Lower lobe of right lung (tissue), 2 donors: ENCODE results near the gene TSGA10IP. TPM values are rescaled to one million over a fixed set of nuclear protein-coding genes. Genes with fewer than 3 reads are reported as not detected.

Experiments
- ATAC-seq, 2 donors: fragments of 200-7000 bp; cut with Tn5 transposase; one replicate each; pipeline ENCODE4 v1.9.1; 2020 to 2022; ENCODE audit warnings: mild to moderate bottlenecking in 2 of 2, moderate library complexity in 2 of 2
- DNase-seq: peaks from one replicate; pipeline ENCODE4 v3.0.0-alpha.2; 2020
- H3K27ac ChIP-seq: fragments of 200-600 bp; one replicate; pipeline ENCODE4 v1.8.0; 2022
- H3K27me3 ChIP-seq: fragments of 200-600 bp; one replicate; pipeline ENCODE4 v1.8.0; 2022; ENCODE audit warnings: low read depth
- H3K36me3 ChIP-seq: fragments of 200-600 bp; one replicate; pipeline ENCODE4 v1.8.0; 2022; ENCODE audit warnings: mild to moderate bottlenecking
- H3K4me1 ChIP-seq: fragments of 200-600 bp; one replicate; pipeline ENCODE4 v1.8.0; 2022
- H3K4me3 ChIP-seq: fragments of 200-600 bp; one replicate; pipeline ENCODE4 v1.8.0; 2022; ENCODE audit warnings: mild to moderate bottlenecking
- H3K9me3 ChIP-seq: fragments of 200-600 bp; one replicate; pipeline ENCODE4 v1.8.0; 2022
- intact Hi-C: fragments of 100-400 bp; cut with DNase I; formaldehyde crosslinking; loops from one replicate; pipeline ENCODE4 v1.11.0; 2022
- total RNA-seq: library from RNA; stranded (reverse); fragmentation: NEBNext Ultra II Directional; extraction: Animal tissue kit (Norgen Biotek cat#: 25700); gene quantifications from one replicate; pipeline ENCODE4 v1.2.1, GENCODE V29; 2021
- TF ChIP-seq, protein P1 (sequence below): fragments of 200-600 bp; IDR thresholded peaks from one replicate; pipeline ENCODE4 v1.8.0; 2022; ENCODE audit warnings: antibody characterized with exemption, mild to moderate bottlenecking
- donor health status: DM: no; HTN: yes; CAD: no; lungs with severe emphysema.

TSGA10IP gene
- total RNA-seq, 1 donor from 2014 or later = not detected

DNA sequence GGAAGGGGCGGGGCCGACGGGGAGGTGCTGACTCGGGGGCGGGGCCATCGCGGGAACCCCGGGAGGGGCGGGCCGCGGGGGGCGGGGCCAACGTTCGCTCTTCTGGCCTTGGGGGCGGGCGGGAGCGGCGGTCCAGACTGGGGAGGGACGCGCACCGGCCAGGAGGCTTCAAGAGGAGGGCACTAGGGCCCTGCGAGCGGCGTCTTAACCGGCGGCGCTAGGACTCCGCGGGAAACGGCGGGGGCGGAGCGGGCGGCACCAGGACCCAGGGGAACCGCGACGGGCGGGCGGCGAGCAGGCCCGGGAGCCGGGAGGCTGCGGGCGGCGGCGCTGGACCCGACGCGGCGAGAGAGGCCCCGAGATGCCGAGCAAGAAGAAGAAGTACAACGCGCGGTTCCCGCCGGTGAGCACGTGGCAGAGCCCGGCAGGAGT is 26.1 kb upstream of the TSGA10IP start, which contains the start of gene DRAP1:
TSS of gene DRAP1 (plus strand) at position 286 of the 432 bp plus-strand sequence. CDS start at position 362, 76 bp downstream.
- H3K4me1 ChIP-seq = peaks cover 51% of the 10 kb centered on the region
- peak within 1 kb of the TSS; percentile 97 for H3K27ac ChIP-seq
- H3K4me3 ChIP-seq = peak within 1 kb of the TSS; percentile 99
- H3K27me3 ChIP-seq = no peaks in the 10 kb centered on the region
- TF ChIP-seq, protein P1, sequence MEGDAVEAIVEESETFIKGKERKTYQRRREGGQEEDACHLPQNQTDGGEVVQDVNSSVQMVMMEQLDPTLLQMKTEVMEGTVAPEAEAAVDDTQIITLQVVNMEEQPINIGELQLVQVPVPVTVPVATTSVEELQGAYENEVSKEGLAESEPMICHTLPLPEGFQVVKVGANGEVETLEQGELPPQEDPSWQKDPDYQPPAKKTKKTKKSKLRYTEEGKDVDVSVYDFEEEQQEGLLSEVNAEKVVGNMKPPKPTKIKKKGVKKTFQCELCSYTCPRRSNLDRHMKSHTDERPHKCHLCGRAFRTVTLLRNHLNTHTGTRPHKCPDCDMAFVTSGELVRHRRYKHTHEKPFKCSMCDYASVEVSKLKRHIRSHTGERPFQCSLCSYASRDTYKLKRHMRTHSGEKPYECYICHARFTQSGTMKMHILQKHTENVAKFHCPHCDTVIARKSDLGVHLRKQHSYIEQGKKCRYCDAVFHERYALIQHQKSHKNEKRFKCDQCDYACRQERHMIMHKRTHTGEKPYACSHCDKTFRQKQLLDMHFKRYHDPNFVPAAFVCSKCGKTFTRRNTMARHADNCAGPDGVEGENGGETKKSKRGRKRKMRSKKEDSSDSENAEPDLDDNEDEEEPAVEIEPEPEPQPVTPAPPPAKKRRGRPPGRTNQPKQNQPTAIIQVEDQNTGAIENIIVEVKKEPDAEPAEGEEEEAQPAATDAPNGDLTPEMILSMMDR = peak; percentile 11
- ATAC-seq = peak; percentile 94 to 96
- H3K9me3 ChIP-seq = no peaks in the 10 kb centered on the region
- DNase-seq = peak; percentile 100
- H3K36me3 ChIP-seq = peaks cover 28% of the 10 kb centered on the region
- intact Hi-C loops = no loop called here

DNA sequence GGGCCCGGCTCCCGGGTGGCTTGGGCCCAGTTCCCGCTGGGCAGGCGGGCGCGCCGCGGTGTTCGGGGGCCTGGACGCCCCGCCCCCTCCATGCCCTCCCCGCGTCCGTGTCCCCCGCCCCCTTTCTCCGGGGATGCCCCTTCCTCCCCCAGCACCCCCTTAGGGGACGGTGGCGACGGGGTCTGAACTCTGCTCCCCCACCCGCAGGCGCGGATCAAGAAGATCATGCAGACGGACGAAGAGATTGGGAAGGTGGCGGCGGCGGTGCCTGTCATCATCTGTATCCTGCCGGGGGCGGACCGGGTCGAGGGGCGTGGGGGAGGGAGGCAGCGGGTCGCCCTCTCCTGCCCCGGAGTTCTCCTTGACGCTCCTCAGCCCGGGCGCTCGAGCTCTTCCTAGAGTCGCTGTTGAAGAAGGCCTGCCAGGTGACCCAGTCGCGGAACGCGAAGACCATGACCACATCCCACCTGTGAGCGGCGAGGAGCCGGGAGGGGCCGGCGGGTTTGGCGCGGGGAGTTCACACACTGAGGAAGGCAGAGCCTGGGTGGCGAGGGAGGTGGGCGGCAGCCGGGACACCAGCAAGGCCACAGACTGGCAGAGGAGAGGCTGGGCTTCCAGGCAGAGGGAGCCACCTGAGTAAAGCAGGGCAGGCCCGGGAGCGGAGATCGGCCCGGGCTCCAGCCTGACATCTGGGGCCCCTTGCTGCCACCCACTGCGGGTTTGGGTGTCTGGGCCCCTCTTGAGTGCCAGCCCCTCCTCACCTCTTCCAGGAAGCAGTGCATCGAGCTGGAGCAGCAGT is 25.5 kb upstream of the TSGA10IP start:
- peaks cover 28% of the 10 kb centered on the region for H3K36me3 ChIP-seq
- H3K4me1 ChIP-seq = peaks cover 48% of the 10 kb centered on the region
- intact Hi-C loops = no loop called here
- TF ChIP-seq, protein P1 = no peak
- peak overlapping the region; percentile 88 for H3K27ac ChIP-seq
- H3K27me3 ChIP-seq = no peaks in the 10 kb centered on the region
- DNase-seq = peak; percentile 77
- peak overlapping the region; percentile 99 for H3K4me3 ChIP-seq
- ATAC-seq = peak; percentile 46 to 59
- H3K9me3 ChIP-seq = no peaks in the 10 kb centered on the region

DNA sequence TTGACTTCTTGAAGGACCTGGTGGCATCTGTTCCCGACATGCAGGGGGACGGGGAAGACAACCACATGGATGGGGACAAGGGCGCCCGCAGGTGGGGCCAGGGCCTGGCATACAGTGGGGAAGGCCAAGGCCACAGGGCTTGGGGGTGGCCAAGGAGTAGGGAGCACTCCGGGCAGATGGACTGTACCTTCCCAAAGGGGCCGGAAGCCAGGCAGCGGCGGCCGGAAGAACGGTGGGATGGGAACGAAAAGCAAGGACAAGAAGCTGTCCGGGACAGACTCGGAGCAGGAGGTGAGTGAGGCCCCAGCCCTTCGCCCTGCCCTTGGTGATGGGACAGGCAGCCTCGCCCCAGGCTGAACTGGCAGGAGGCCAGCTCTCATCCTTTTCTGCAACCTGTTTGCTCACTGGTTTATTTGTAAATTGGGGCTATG is 24.9 kb upstream of the TSGA10IP start:
- intact Hi-C loops = no loop called here
- peak overlapping the region; percentile 99 for H3K4me3 ChIP-seq
- DNase-seq (no peak), ATAC-seq (no peak)
- no peaks in the 10 kb centered on the region for H3K9me3 ChIP-seq
- peaks cover 42% of the 10 kb centered on the region for H3K4me1 ChIP-seq
- peaks cover 28% of the 10 kb centered on the region for H3K36me3 ChIP-seq
- TF ChIP-seq, protein P1 = no peak
- H3K27me3 ChIP-seq = no peaks in the 10 kb centered on the region
- peak overlapping the region; percentile 88 for H3K27ac ChIP-seq

DNA sequence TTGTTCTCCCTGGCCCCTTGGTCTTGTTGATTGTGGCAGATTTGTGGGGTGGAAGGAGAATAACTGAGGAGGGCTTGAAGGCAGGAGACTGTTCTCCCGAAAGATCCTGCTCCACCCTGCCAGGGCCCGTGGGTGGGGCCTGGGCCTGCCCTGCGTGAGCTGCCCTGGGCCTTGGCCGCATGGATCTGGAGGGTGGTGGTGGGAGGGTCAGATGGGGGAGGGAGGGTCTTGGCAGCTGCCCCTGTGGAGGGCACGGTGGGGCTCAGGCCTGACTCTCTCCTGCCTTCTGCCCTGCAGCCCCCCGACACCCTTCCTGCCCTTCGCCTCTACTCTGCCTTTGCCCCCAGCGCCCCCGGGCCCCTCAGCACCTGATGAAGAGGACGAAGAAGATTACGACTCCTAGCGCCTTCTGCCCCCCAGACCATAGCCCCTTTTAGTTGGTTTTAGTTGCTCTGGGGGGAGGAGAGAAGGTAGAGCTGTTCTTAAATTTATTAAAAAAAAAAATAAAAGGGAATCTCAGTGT is 24.2 kb upstream of the TSGA10IP start:
- DNase-seq (no peak), ATAC-seq (no peak)
- H3K9me3 ChIP-seq = no peaks in the 10 kb centered on the region
- intact Hi-C loops = no loop called here
- H3K27ac ChIP-seq = no peak overlapping the region
- H3K4me3 ChIP-seq = peak overlapping the region; percentile 99
- peaks cover 35% of the 10 kb centered on the region for H3K4me1 ChIP-seq
- TF ChIP-seq, protein P1 = no peak
- H3K36me3 ChIP-seq = peaks cover 28% of the 10 kb centered on the region
- no peaks in the 10 kb centered on the region for H3K27me3 ChIP-seq

DNA sequence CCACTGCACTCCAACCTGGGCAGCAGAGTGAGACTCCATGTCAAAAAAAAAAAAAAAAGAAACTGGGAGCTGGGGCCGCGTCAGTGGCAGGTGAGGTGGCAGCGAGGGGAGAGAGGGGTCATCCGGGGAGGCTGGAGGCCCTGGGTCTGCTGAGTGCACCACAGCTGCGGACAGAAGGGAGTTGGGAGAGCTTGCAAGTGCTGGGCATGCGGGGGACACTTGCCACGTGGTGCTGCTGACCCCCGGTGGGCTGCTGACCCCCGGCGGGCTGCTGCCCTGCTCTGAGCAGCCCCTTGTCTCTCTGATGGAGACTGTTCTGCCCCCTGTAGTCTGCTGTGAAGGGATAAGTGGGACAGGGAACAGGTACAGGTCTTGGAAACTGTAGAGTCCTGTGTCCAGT is 23.4 kb upstream of the TSGA10IP start:
- Histone ChIP-seq H3K4me3 (no peak overlapping the region), H3K9me3 (no peaks in the 10 kb centered on the region), H3K27ac (no peak overlapping the region), H3K36me3 (peaks cover 28% of the 10 kb centered on the region), H3K27me3 (no peaks in the 10 kb centered on the region), H3K4me1 (peaks cover 27% of the 10 kb centered on the region)
- TF ChIP-seq, protein P1 = no peak
- intact Hi-C loops = no loop called here
- no peak for DNase-seq
- no peak for ATAC-seq
